ENCODE measurements around the gene NCOA1. TPM values are rescaled to one million over a fixed set of nuclear protein-coding genes. Genes with fewer than 3 reads are reported as not detected.
"Not testable (repeated sequence)": the region's sequence is repeated elsewhere in the genome, so short reads cannot be mapped to it uniquely, and the experiment has no call there.

Gene NCOA1
- total RNA-seq, 2 experiments from 2014 or later, result 24.4 to 26.2 TPM

GRCh38 chr2:24568551-24568950 lies 77.5 kb downstream of the NCOA1 start:
- H3K4me3 Mint-ChIP-seq, result no peak overlapping the region
- no peak for ATAC-seq
- CTCF ChIA-PET, result interaction anchor here (0.6 kb wide), 1 partner anchor 52 kb away, joined by 3 read pairs; no protein-coding TSS in a partner anchor

GRCh38 chr2:24569565-24569964 lies 78.5 kb downstream of the NCOA1 start:
- CTCF ChIA-PET; DNase-seq; ATAC-seq; H3K4me3 Mint-ChIP-seq; H3K27ac Mint-ChIP-seq; H3K9me3 Mint-ChIP-seq (ENCODE audit: low read depth); H3K27me3 Mint-ChIP-seq: not testable (repeated sequence)
- Mint-ChIP-seq H3K4me1 (peaks cover 16% of the 10 kb centered on the region), H3K36me3 (peaks cover 26% of the 10 kb centered on the region)

More at GRCh38 chr2:24568551-24568950, 77.5 kb downstream of the NCOA1 start:
- H3K4me1 Mint-ChIP-seq, result peaks cover 14% of the 10 kb centered on the region
- no peaks in the 10 kb centered on the region for H3K27me3 Mint-ChIP-seq
- peaks cover 31% of the 10 kb centered on the region for H3K36me3 Mint-ChIP-seq
- H3K27ac Mint-ChIP-seq, result no peak overlapping the region
- H3K9me3 Mint-ChIP-seq (ENCODE audit: low read depth), result peaks cover 5% of the 10 kb centered on the region
- DNase-seq, result no peak

GRCh38 chr2:24570225-24570624 lies 79.2 kb downstream of the NCOA1 start:
- peaks cover 19% of the 10 kb centered on the region for H3K4me1 Mint-ChIP-seq
- no peak overlapping the region for H3K27ac Mint-ChIP-seq
- no peak overlapping the region for H3K4me3 Mint-ChIP-seq
- H3K27me3 Mint-ChIP-seq, result no peaks in the 10 kb centered on the region
- peaks cover 3% of the 10 kb centered on the region for H3K9me3 Mint-ChIP-seq (ENCODE audit: low read depth)
- no peak for ATAC-seq
- peaks cover 26% of the 10 kb centered on the region for H3K36me3 Mint-ChIP-seq
- CTCF ChIA-PET, result no interaction called here
- DNase-seq, result no peak

- peaks cover 32% of the 10 kb centered on the region for H3K4me1 Mint-ChIP-seq
Observed at GRCh38 chr2:24571828-24572442, 80.9 kb downstream of the NCOA1 start.

GRCh38 chr2:24576146-24576545 lies 85.1 kb downstream of the NCOA1 start:
- DNase-seq (no peak), ATAC-seq (peak; percentile 47)
- peak overlapping the region; percentile 54 for H3K27ac Mint-ChIP-seq

More at GRCh38 chr2:24571828-24572442, 80.9 kb downstream of the NCOA1 start:
- ATAC-seq, result no peak
- H3K4me3 Mint-ChIP-seq, result no peak overlapping the region
- no peaks in the 10 kb centered on the region for H3K9me3 Mint-ChIP-seq (ENCODE audit: low read depth)
- no peak for DNase-seq
- H3K36me3 Mint-ChIP-seq, result peaks cover 13% of the 10 kb centered on the region
- CTCF ChIA-PET, result interaction anchor here (1.1 to 1.6 kb wide), 2 partner anchors 14 to 221 kb away, joined by 3 read pairs; partner anchors contain the start of genes CENPO and PTRHD1
- no peak overlapping the region for H3K27ac Mint-ChIP-seq
- no peaks in the 10 kb centered on the region for H3K27me3 Mint-ChIP-seq

GRCh38 chr2:24576617-24577016 lies 85.6 kb downstream of the NCOA1 start:
- CTCF ChIA-PET, result no interaction called here
- Mint-ChIP-seq H3K4me3 (peak overlapping the region; percentile 6), H3K36me3 (peaks cover 12% of the 10 kb centered on the region), H3K9me3 (ENCODE audit: low read depth) (no peaks in the 10 kb centered on the region), H3K27me3 (no peaks in the 10 kb centered on the region), H3K27ac (peak overlapping the region; percentile 54), H3K4me1 (peaks cover 68% of the 10 kb centered on the region)
- ATAC-seq, result peak; percentile 43
- no peak for DNase-seq

More at GRCh38 chr2:24576146-24576545, 85.1 kb downstream of the NCOA1 start:
- Mint-ChIP-seq H3K4me1 (peaks cover 63% of the 10 kb centered on the region), H3K9me3 (ENCODE audit: low read depth) (no peaks in the 10 kb centered on the region), H3K36me3 (peaks cover 12% of the 10 kb centered on the region), H3K4me3 (peak overlapping the region; percentile 6), H3K27me3 (no peaks in the 10 kb centered on the region)
- CTCF ChIA-PET, result interaction anchor here (0.7 kb wide), 1 partner anchor 116 kb away, joined by 3 read pairs; no protein-coding TSS in a partner anchor

GRCh38 chr2:24577481-24577880 lies 86.4 kb downstream of the NCOA1 start:
- ATAC-seq, result peak; percentile 79
- no peaks in the 10 kb centered on the region for H3K9me3 Mint-ChIP-seq (ENCODE audit: low read depth)
- peaks cover 63% of the 10 kb centered on the region for H3K4me1 Mint-ChIP-seq
- peaks cover 16% of the 10 kb centered on the region for H3K36me3 Mint-ChIP-seq
- no peaks in the 10 kb centered on the region for H3K27me3 Mint-ChIP-seq
- H3K27ac Mint-ChIP-seq, result peak overlapping the region; percentile 78
- DNase-seq, result no peak
- CTCF ChIA-PET, result no interaction called here
- H3K4me3 Mint-ChIP-seq, result peak overlapping the region; percentile 50

GRCh38 chr2:24579053-24579803 lies 88.2 kb downstream of the NCOA1 start:
- ATAC-seq, result peak; percentile 31
- Mint-ChIP-seq H3K4me3 (no peak overlapping the region), H3K27ac (peak overlapping the region; percentile 21), H3K27me3 (no peaks in the 10 kb centered on the region), H3K9me3 (ENCODE audit: low read depth) (peaks cover 2% of the 10 kb centered on the region), H3K36me3 (peaks cover 20% of the 10 kb centered on the region), H3K4me1 (peaks cover 59% of the 10 kb centered on the region)
- CTCF ChIA-PET, result interaction anchor here (1.2 to 1.4 kb wide), 2 partner anchors 34 to 248 kb away, joined by 3 to 7 read pairs; no protein-coding TSS in a partner anchor
- DNase-seq, result no peak

GRCh38 chr2:24580561-24580960 lies 89.5 kb downstream of the NCOA1 start:
- H3K36me3 Mint-ChIP-seq, result peaks cover 16% of the 10 kb centered on the region
- CTCF ChIA-PET, result interaction anchor here (1.4 kb wide), 1 partner anchor 247 kb away, joined by 3 read pairs; no protein-coding TSS in a partner anchor
- H3K4me1 Mint-ChIP-seq, result peaks cover 62% of the 10 kb centered on the region
- H3K4me3 Mint-ChIP-seq, result no peak overlapping the region
- H3K9me3 Mint-ChIP-seq (ENCODE audit: low read depth), result peaks cover 2% of the 10 kb centered on the region
- no peak for DNase-seq
- peak overlapping the region; percentile 30 for H3K27ac Mint-ChIP-seq
- no peaks in the 10 kb centered on the region for H3K27me3 Mint-ChIP-seq
- ATAC-seq, result no peak

GRCh38 chr2:24581971-24582370 lies 90.9 kb downstream of the NCOA1 start:
- H3K4me1 Mint-ChIP-seq, result peaks cover 58% of the 10 kb centered on the region
- H3K27me3 Mint-ChIP-seq; H3K9me3 Mint-ChIP-seq (ENCODE audit: low read depth); DNase-seq; ATAC-seq; CTCF ChIA-PET; H3K27ac Mint-ChIP-seq; H3K4me3 Mint-ChIP-seq: not testable (repeated sequence)
- H3K36me3 Mint-ChIP-seq, result peaks cover 15% of the 10 kb centered on the region

GRCh38 chr2:24586955-24587354 lies 95.9 kb downstream of the NCOA1 start:
- no peak overlapping the region for H3K4me3 Mint-ChIP-seq

GRCh38 chr2:24588294-24588693 lies 97.2 kb downstream of the NCOA1 start:
- Mint-ChIP-seq H3K27ac (no peak overlapping the region), H3K4me1 (peaks cover 33% of the 10 kb centered on the region), H3K9me3 (ENCODE audit: low read depth) (peaks cover 5% of the 10 kb centered on the region), H3K4me3 (no peak overlapping the region), H3K27me3 (no peaks in the 10 kb centered on the region), H3K36me3 (peaks cover 31% of the 10 kb centered on the region)
- ATAC-seq (no peak), DNase-seq (no peak)
- CTCF ChIA-PET, result no interaction called here

More at GRCh38 chr2:24586955-24587354, 95.9 kb downstream of the NCOA1 start:
- Mint-ChIP-seq H3K27ac (no peak overlapping the region), H3K9me3 (ENCODE audit: low read depth) (peaks cover 5% of the 10 kb centered on the region), H3K4me1 (peaks cover 33% of the 10 kb centered on the region), H3K27me3 (no peaks in the 10 kb centered on the region), H3K36me3 (peaks cover 38% of the 10 kb centered on the region)
- ATAC-seq (peak; percentile 63), DNase-seq (peak; percentile 50)
- CTCF ChIA-PET, result no interaction called here

GRCh38 chr2:24592441-24593100 lies 101.5 kb downstream of the NCOA1 start:
- ATAC-seq (no peak), DNase-seq (no peak)
- no peaks in the 10 kb centered on the region for H3K27me3 Mint-ChIP-seq
- H3K4me1 Mint-ChIP-seq, result peaks cover 11% of the 10 kb centered on the region
- peaks cover 4% of the 10 kb centered on the region for H3K9me3 Mint-ChIP-seq (ENCODE audit: low read depth)
- H3K4me3 Mint-ChIP-seq, result no peak overlapping the region
- peaks cover 26% of the 10 kb centered on the region for H3K36me3 Mint-ChIP-seq
- H3K27ac Mint-ChIP-seq, result no peak overlapping the region
- CTCF ChIA-PET, result interaction anchor here (1.9 kb wide), 1 partner anchor 200 kb away, joined by 4 read pairs; the partner anchor contains the start of genes CENPO and PTRHD1
